NCI-H1417 (cell line): ENCODE results near the gene UBE4B.

Source experiments
- DNase-seq, 3 experiments: peaks; one replicate each; lab custom pipeline; 2025; lab: John Stamatoyannopoulos, UW

Gene UBE4B

GRCh38 chr1:10117132-10117531 lies 84.4 kb downstream of the UBE4B start:
- no peak for DNase-seq

- DNase-seq, result no peak
Observed at GRCh38 chr1:10117865-10118264, 85.1 kb downstream of the UBE4B start.

- DNase-seq, result no peak
Observed at GRCh38 chr1:10121688-10122087, 88.9 kb downstream of the UBE4B start.

GRCh38 chr1:10122926-10123325 lies 90.2 kb downstream of the UBE4B start:
- DNase-seq, result no peak

GRCh38 chr1:10128101-10128765 lies 95.5 kb downstream of the UBE4B start:
- DNase-seq, result no peak

- DNase-seq, result no peak
Observed at GRCh38 chr1:10132316-10132715, 99.6 kb downstream of the UBE4B start.

- DNase-seq, result no peak
Observed at GRCh38 chr1:10132852-10133251, 100.1 kb downstream of the UBE4B start.

- no peak for DNase-seq
Observed at GRCh38 chr1:10140981-10141380, 108.2 kb downstream of the UBE4B start.

GRCh38 chr1:10143961-10144485 lies 111.3 kb downstream of the UBE4B start:
- DNase-seq, result no peak

- no peak for DNase-seq
Observed at GRCh38 chr1:10146391-10146790, 113.6 kb downstream of the UBE4B start.

- DNase-seq, result no peak
Observed at GRCh38 chr1:10149231-10149630, 116.5 kb downstream of the UBE4B start.

- DNase-seq, result peak in 1 of 3 experiments; percentile 22
Observed at GRCh38 chr1:10152709-10153284, 120.0 kb downstream of the UBE4B start.

- no peak for DNase-seq
Observed at GRCh38 chr1:10155087-10155712, 122.4 kb downstream of the UBE4B start.

- no peak for DNase-seq
Observed at GRCh38 chr1:10160173-10160572, 127.4 kb downstream of the UBE4B start.

GRCh38 chr1:10160907-10161490 lies 128.2 kb downstream of the UBE4B start:
- DNase-seq, result no peak

- no peak for DNase-seq
Observed at GRCh38 chr1:10161541-10162290, 129.0 kb downstream of the UBE4B start.

GRCh38 chr1:10168912-10169514 lies 136.3 kb downstream of the UBE4B start:
- no peak for DNase-seq

- DNase-seq, result no peak
Observed at GRCh38 chr1:10170239-10170574, 137.4 kb downstream of the UBE4B start.

- no peak for DNase-seq
Observed at GRCh38 chr1:10171105-10171767, 138.5 kb downstream of the UBE4B start.

- DNase-seq, result no peak
Observed at GRCh38 chr1:10171995-10172669, 139.4 kb downstream of the UBE4B start.

- DNase-seq, result no peak
Observed at GRCh38 chr1:10173582-10173981, 140.8 kb downstream of the UBE4B start.
